DND-41 (cell line): Measurements from ENCODE around the gene PRR16.

Experiments used
- ATAC-seq: fragments of 200-7000 bp; cut with Tn5 transposase; 3 replicates; pipeline ENCODE4 v1.9.1; 2021; ENCODE audit warnings: low read depth; ENCODE audit not compliant: insufficient read depth
- DNase-seq: peaks from one replicate; pipeline ENCODE4 v3.0.0-alpha.2; 2020
- H2AFZ ChIP-seq: 2 replicates; pipeline ENCODE4 v1.6.0; 2012; ENCODE audit warnings: low read depth, low read length
- H3K27ac ChIP-seq: 2 replicates; pipeline ENCODE4 v1.5.1; 2012; ENCODE audit warnings: low read length, inconsistent platforms
- H3K27me3 ChIP-seq: fragments of 200-600 bp; sonication (generic); 2 replicates; pipeline ENCODE4 v1.6.0; 2012; ENCODE audit warnings: low read length, mild to moderate bottlenecking, inconsistent platforms; ENCODE audit not compliant: insufficient read depth, poor library complexity
- H3K36me3 ChIP-seq: 2 replicates; pipeline ENCODE4 v1.5.1; 2012; ENCODE audit warnings: low read length, inconsistent platforms; ENCODE audit not compliant: insufficient read depth
- H3K4me1 ChIP-seq: 2 replicates; pipeline ENCODE4 v1.5.1; 2012; ENCODE audit warnings: mild to moderate bottlenecking, low read length; ENCODE audit not compliant: insufficient read depth
- H3K4me2 ChIP-seq: 2 replicates; pipeline ENCODE4 v1.6.0; 2012; ENCODE audit warnings: mild to moderate bottlenecking, moderate library complexity, low read length, inconsistent platforms; ENCODE audit not compliant: insufficient read depth
- H3K4me3 ChIP-seq, 2 experiments: fragments of 200-600 bp in 1 of 2; shearing (Covaris generic) in 1 of 2; 2 replicates each; pipeline ENCODE4 v1.5.1; 2012 to 2016; ENCODE audit warnings: inconsistent platforms in 2 of 2, low read length in 2 of 2, mild to moderate bottlenecking in 2 of 2, low read depth in 1 of 2, moderate library complexity in 1 of 2
- H3K79me2 ChIP-seq: 2 replicates; pipeline ENCODE4 v1.6.0; 2012; ENCODE audit warnings: low read length, inconsistent platforms; ENCODE audit not compliant: insufficient read depth
- H3K9ac ChIP-seq: 2 replicates; pipeline ENCODE4 v1.6.0; 2012; ENCODE audit warnings: low read depth, mild to moderate bottlenecking, inconsistent platforms, low read length, moderate library complexity
- H3K9me3 ChIP-seq: 2 replicates; pipeline ENCODE4 v1.5.1; 2012; ENCODE audit warnings: low read length, moderate library complexity, mild to moderate bottlenecking, inconsistent platforms; ENCODE audit not compliant: insufficient read depth, severe bottlenecking
- H4K20me1 ChIP-seq: 2 replicates; pipeline ENCODE4 v1.6.0; 2012; ENCODE audit warnings: low read length; ENCODE audit not compliant: insufficient read depth
- EZH2 ChIP-seq: IDR thresholded peaks from 3 replicates; pipeline ENCODE4 v1.6.1; 2012; ENCODE audit warnings: borderline replicate concordance, low read depth, mild to moderate bottlenecking, moderate library complexity, low read length, inconsistent platforms; ENCODE audit not compliant: severe bottlenecking
- TF ChIP-seq, protein P1 (sequence below): IDR thresholded peaks from 2 replicates; pipeline ENCODE4 v1.5.1; 2012; ENCODE audit warnings: borderline replicate concordance, low read length, moderate library complexity, mild to moderate bottlenecking; ENCODE audit not compliant: poor library complexity, severe bottlenecking; ENCODE audit errors: extremely low read depth

Gene PRR16

DNA sequence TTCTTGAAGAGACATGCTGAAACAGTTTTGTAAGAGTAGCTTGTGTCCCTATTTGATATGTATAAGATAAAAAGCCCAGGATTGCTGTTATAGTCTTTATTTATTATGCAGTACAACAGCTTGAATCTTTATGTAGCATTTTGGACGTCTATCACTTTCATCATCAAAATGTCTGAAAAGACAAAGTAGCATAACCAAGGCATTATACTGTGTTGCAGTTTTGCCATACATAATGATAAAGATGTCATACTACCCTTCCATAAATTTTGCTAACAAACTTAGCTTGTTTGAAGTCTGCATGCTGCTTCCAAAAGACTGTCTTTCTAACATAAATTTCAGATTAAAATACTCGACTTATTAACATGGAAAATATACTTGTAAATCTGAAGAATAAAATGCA lies 127.8 kb downstream of the PRR16 start:
- DNase-seq, result no peak
- TF ChIP-seq, protein P1, sequence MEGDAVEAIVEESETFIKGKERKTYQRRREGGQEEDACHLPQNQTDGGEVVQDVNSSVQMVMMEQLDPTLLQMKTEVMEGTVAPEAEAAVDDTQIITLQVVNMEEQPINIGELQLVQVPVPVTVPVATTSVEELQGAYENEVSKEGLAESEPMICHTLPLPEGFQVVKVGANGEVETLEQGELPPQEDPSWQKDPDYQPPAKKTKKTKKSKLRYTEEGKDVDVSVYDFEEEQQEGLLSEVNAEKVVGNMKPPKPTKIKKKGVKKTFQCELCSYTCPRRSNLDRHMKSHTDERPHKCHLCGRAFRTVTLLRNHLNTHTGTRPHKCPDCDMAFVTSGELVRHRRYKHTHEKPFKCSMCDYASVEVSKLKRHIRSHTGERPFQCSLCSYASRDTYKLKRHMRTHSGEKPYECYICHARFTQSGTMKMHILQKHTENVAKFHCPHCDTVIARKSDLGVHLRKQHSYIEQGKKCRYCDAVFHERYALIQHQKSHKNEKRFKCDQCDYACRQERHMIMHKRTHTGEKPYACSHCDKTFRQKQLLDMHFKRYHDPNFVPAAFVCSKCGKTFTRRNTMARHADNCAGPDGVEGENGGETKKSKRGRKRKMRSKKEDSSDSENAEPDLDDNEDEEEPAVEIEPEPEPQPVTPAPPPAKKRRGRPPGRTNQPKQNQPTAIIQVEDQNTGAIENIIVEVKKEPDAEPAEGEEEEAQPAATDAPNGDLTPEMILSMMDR, result no peak
- no peak for TF ChIP-seq EZH2
- Histone ChIP-seq H3K27me3 (no peaks in the 10 kb centered on the region), H3K9me3 (peaks cover 8% of the 10 kb centered on the region), H3K4me3 (no peak overlapping the region), H3K79me2 (no peaks in the 10 kb centered on the region), H3K4me1 (no peaks in the 10 kb centered on the region), H3K27ac (no peak overlapping the region), H3K36me3 (no peaks in the 10 kb centered on the region), H3K9ac (no peak overlapping the region), H2AFZ (no peak overlapping the region), H4K20me1 (no peaks in the 10 kb centered on the region), H3K4me2 (no peak overlapping the region)
- no peak for ATAC-seq

DNA sequence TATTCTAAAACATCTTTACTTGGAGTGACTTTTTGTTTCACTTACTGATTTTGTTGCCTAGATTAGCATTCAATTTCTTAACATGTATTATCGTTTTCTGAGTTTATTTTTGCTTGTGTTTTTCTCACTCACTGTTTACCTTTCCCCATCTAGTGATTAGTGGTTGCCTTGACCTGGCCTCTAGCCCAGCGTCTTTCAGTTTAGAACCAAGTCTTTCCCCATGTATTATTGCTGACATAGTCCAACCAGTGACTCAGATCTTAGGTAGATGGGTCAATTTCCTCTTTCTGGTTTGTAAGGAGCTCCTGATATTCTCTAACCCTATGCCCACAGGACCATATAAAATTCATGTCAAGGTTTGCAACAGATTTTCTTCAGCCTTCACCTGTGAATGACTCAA lies 135.5 kb downstream of the PRR16 start:
- H3K4me2 ChIP-seq, result no peak overlapping the region
- no peak for ATAC-seq
- no peak for DNase-seq
- peaks cover 4% of the 10 kb centered on the region for H3K9me3 ChIP-seq
- H3K27me3 ChIP-seq, result no peaks in the 10 kb centered on the region
- no peaks in the 10 kb centered on the region for H4K20me1 ChIP-seq
- H3K9ac ChIP-seq, result no peak overlapping the region
- H3K27ac ChIP-seq, result no peak overlapping the region
- H2AFZ ChIP-seq, result 0 out of 2 replicates have a peak overlapping the region, but pooled peaks have one; percentile 12
- no peak overlapping the region for H3K4me3 ChIP-seq
- no peaks in the 10 kb centered on the region for H3K79me2 ChIP-seq
- TF ChIP-seq EZH2, result no peak
- TF ChIP-seq, protein P1, result no peak
- no peaks in the 10 kb centered on the region for H3K4me1 ChIP-seq
- no peaks in the 10 kb centered on the region for H3K36me3 ChIP-seq

DNA sequence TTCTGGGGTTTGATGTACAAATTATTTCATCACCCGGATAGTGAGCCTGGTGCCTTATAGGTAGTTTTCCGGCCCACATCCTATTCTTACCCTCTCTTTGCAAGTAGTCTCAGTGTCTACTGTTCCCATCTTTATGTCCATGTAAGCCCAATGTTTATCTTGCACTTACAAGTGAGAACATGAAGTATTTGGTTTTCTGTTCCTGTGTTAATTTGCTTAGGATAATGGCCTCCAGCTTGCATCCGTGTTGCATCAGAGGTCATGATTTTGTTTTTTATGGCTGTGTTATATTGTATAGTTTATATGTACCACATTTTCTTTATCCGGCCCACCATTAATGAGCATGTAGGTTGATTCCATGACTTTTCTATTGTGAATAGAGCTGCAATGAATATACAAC lies 136.5 kb downstream of the PRR16 start:
- no peak for TF ChIP-seq EZH2
- TF ChIP-seq, protein P1, result no peak
- no peak overlapping the region for H2AFZ ChIP-seq
- no peaks in the 10 kb centered on the region for H4K20me1 ChIP-seq
- no peaks in the 10 kb centered on the region for H3K27me3 ChIP-seq
- H3K4me2 ChIP-seq, result no peak overlapping the region
- ATAC-seq (no peak), DNase-seq (no peak)
- no peaks in the 10 kb centered on the region for H3K79me2 ChIP-seq
- no peaks in the 10 kb centered on the region for H3K36me3 ChIP-seq
- H3K9me3 ChIP-seq, result peaks cover 4% of the 10 kb centered on the region
- H3K4me3 ChIP-seq, result no peak overlapping the region
- H3K9ac ChIP-seq, result no peak overlapping the region
- H3K4me1 ChIP-seq, result no peaks in the 10 kb centered on the region
- H3K27ac ChIP-seq, result no peak overlapping the region

DNA sequence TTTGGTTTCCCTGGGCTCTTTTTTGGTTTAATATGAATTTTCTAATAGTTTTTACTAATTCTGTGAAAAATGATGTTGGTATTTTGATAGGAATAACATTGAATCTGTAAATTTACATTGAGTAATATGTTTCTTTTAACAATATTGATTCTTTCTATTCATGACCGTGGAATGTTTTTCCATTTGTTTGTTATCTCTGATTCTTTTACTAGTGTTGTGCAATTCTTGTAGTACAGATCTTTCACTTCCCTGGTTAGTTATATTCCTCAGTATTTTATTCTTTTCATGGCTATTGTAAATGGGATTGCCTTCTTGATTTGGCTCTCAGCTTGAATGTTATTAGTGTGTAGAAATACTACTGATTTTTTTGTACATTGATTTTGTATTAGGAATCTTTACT lies 137.9 kb downstream of the PRR16 start:
- no peak for ATAC-seq
- no peak for DNase-seq
- Histone ChIP-seq H3K36me3 (no peaks in the 10 kb centered on the region), H3K4me2 (no peak overlapping the region), H3K9me3 (peaks cover 4% of the 10 kb centered on the region), H3K4me1 (no peaks in the 10 kb centered on the region), H3K4me3 (no peak overlapping the region), H3K27me3 (no peaks in the 10 kb centered on the region), H2AFZ (no peak overlapping the region), H3K79me2 (no peaks in the 10 kb centered on the region), H4K20me1 (no peaks in the 10 kb centered on the region), H3K27ac (no peak overlapping the region), H3K9ac (no peak overlapping the region)
- TF ChIP-seq, protein P1, result no peak
- TF ChIP-seq EZH2, result no peak
